ENCODE measurements around the gene MYBL2.

MYBL2 gene

GRCh38 chr20:43682446-43682845 is 15.5 kb downstream of the MYBL2 start:
- DNase-seq (ENCODE audit: low read depth), result no peak

DNA sequence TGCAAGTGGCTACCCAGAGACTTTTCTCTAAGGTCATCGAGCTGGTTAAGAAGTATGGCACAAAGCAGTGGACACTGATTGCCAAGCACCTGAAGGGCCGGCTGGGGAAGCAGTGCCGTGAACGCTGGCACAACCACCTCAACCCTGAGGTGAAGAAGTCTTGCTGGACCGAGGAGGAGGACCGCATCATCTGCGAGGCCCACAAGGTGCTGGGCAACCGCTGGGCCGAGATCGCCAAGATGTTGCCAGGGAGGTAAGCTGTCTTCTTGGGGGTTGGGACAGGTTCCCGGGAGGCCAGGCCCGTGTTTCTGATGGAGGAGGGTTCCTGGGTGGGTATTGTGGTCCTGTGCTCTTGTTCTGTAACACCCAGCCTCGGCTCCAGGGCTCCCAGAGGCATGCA is 19.9 kb downstream of the MYBL2 start:
- no peak for DNase-seq (ENCODE audit: low read depth)

- DNase-seq (ENCODE audit: low read depth), result no peak
These were observed 22.3 kb downstream of the MYBL2 start for GRCh38 chr20:43689165-43689564.

DNA sequence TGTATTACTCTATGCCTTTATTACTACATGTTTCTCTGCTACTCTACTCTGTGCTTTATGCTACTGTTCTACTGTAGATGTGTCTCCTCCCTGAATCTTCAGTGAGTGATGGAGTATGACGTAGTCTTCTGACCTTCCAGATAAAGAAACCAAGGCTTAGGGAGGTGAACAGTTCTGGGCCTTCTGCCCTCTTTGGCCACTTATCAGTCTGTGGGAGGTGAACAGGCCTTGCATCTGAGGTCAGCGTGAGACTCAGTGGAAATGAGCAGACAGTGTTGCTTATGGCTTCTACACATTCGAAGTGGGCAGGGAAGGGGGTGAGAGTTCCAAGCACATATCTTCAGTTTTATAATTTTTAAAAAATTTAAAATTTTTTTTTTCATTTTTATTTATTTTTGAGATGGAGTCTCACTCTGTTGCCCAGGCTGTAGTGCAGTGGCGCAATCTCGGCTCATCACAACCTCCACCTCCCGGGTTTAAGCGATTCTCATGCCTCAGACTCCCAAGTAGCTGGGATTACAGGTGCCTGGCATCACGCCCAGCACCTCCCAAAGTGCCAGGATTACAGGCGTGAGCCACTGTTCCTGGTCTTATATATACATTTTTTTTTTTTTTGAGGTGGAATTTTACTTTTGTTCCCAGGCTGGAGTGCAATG is 24.2 kb downstream of the MYBL2 start:
- DNase-seq (ENCODE audit: low read depth), result no peak

- peak; percentile 27 for DNase-seq (ENCODE audit: low read depth)
These were observed 25.1 kb downstream of the MYBL2 start for GRCh38 chr20:43691928-43692524.

- DNase-seq (ENCODE audit: low read depth), result no peak
These were observed 27.8 kb downstream of the MYBL2 start for GRCh38 chr20:43694763-43695162.

DNA sequence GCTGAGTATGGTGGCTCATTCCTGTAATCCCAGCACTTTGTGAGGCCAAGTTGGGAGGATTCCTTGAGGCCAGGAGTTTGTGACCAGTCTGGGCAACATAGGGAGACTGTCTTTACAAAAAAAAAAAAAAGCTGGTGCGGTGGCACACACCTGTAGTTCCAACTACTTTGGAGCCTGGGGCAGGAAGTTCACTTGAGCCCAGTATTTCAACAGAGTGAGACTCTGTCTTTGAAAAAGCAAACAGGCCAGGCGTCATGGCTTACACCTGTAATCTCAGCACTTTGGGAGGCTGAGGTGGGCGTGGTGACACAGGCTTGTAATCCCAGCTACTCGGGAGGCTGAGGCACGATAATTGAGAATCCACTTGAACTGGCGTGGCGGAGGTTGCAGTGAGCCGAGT is 28.7 kb downstream of the MYBL2 start:
- DNase-seq (ENCODE audit: low read depth), result no peak

- no peak for DNase-seq (ENCODE audit: low read depth)
These were observed 33.1 kb downstream of the MYBL2 start for GRCh38 chr20:43699941-43700565.

- DNase-seq (ENCODE audit: low read depth), result no peak
These were observed 33.7 kb downstream of the MYBL2 start for GRCh38 chr20:43700627-43701026.

DNA sequence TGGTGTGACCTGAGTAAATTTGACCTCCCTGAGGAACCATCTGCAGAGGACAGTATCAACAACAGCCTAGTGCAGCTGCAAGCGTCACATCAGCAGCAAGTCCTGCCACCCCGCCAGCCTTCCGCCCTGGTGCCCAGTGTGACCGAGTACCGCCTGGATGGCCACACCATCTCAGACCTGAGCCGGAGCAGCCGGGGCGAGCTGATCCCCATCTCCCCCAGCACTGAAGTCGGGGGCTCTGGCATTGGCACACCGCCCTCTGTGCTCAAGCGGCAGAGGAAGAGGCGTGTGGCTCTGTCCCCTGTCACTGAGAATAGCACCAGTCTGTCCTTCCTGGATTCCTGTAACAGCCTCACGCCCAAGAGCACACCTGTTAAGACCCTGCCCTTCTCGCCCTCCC is 35.6 kb downstream of the MYBL2 start:
- no peak for DNase-seq (ENCODE audit: low read depth)

- no peak for DNase-seq (ENCODE audit: low read depth)
These were observed 43.6 kb downstream of the MYBL2 start for GRCh38 chr20:43710370-43711044.

DNA sequence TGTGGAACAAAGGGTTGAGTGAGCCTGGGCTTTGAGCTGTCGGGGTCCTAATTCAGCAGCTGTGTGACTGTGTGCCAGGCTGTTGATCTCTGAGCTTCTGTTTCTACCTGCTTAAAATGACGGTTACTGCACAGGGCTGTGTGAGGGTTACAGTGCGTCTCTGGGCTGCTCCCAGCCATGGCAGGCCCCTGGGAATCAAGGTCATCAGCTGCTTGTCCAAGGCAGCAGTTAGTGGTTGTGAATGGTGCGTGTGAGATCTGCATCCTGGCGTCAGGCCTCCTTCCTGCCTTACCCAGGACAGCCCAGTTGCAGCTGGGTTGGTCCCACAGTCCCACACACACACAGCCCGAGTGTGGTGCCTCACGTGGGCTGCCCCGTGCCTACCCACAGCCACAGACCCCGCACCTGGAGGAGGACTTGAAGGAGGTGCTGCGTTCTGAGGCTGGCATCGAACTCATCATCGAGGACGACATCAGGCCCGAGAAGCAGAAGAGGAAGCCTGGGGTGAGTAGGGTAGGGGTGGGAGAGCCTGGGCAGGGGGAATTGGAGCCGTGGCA is 44.3 kb downstream of the MYBL2 start:
- no peak for DNase-seq (ENCODE audit: low read depth)

- DNase-seq (ENCODE audit: low read depth), result no peak
These were observed 48.1 kb downstream of the MYBL2 start for GRCh38 chr20:43715044-43715443.

GRCh38 chr20:43715511-43715910 is 48.6 kb downstream of the MYBL2 start:
- no peak for DNase-seq (ENCODE audit: low read depth)

GRCh38 chr20:43716123-43716522 is 49.2 kb downstream of the MYBL2 start:
- DNase-seq (ENCODE audit: low read depth), result no peak

DNA sequence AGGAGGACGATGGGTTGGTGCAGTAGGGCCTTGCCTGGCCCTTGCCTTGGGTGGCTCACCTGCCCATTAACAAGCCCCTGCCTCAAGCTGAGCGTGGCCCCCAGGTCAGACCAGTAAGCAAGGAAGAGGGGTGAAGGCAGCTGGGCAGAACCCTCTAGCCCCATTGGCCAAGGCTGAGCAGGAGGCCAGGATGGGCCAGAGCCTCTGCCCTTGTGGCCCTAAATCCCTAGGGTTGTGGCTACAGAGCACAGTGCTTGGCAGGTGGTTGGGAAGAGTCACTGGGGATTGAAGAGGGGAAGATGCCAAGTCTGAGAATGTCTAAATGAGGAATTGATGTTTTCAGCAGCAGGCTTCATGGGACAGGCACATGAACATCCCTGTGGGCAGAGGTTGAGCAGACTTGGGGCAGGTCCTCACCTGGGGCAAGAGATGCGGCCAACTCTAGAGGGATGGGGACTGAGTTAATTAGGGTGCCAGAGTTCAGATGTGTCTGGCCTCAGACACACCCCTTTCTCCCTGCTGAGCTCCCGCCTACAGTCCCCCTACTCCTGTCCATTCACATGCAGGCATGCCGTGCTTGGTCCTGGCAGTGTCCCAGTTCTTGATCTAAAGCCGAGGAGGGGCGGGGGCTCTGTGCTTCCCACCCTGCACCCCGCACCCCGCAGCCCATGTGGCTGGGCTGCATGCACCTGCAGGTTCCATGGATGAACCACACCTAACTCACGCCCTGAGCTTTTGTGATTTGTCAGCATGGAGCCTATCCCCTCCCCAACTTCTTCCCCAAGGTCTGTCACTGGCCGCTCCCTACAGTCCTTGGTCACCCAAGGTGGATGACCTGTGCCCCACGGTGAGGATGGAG is 50.1 kb downstream of the MYBL2 start:
- no peak for DNase-seq (ENCODE audit: low read depth)

DNA sequence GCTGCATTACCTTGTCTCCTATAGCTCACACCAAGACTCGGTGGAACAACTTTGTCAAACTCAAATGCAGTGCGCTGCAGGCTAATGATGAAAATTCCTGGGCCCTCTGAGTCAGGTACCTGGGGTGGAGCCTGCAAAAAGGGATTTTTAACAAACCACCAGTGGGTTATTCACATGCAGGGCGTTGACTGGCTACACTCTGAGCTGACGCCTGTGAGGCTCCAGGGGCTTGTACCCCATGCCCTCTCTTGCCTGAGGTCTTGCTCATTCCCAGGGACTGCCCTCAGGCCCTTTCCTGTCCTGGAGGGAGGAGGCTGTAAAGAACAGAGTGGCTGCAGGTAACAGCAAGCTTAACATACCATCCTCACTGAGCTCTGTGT is 50.7 kb downstream of the MYBL2 start:
- DNase-seq (ENCODE audit: low read depth), result no peak

DNA sequence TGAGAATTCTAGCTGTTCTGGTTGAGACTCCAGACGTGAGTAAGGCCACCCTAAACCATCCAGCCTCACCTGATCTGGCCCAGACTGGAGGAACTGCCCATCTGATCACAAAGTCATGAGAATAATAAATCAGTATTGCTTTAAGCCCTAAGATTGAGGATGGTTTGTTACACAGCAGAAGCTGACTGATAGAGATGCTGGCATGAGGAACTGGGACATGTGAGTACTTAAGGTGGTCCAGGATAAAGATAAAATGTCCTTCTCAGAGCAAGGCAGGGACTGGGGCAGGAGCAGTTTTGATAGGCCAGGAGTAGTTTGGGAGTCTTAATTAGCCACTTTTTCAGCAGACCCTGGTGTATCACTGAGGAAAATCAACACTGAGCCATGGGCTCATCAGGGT is 53.1 kb downstream of the MYBL2 start:
- no peak for DNase-seq (ENCODE audit: low read depth)

DNA sequence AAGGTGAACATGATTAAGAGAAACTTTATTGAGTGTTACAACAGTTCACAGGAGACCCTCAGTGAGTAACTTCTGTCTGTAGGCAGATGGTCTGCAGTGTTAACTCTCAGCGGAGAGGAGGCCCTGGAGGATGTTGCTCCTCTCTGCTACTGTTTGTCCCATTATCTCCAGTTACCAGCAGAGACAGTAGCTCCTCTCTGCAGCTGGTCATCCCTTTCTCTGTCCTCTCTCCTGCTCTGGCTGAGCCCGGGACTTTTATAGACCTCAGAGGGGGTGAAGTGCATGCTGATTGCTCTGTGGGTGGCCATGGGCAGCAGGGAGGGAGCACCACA is 54.1 kb downstream of the MYBL2 start:
- DNase-seq (ENCODE audit: low read depth), result no peak

- DNase-seq (ENCODE audit: low read depth), result no peak
These were observed 54.7 kb downstream of the MYBL2 start for GRCh38 chr20:43721429-43722152.

DNA sequence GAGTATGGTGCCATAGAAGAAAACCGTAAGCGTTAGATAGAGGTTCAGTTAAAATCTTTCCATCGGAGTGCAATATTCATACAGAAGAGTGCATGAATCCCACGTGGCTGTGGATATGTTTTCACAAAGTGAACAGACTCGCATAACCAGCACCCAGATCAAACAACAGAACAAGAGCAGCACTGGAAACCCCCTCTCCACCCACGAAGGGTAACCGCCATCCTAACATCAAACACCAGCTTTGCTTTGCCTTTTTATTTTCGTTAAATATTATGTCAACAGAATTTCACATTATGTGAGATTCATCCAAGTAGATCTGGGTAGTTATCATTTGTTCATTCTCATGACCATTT is 55.2 kb downstream of the MYBL2 start:
- peak; percentile 62 for DNase-seq (ENCODE audit: low read depth)

- no peak for DNase-seq (ENCODE audit: low read depth)
These were observed 56.3 kb downstream of the MYBL2 start for GRCh38 chr20:43723186-43723585.

Measured in stimulated activated CD4-positive, alpha-beta T cell treated with anti-CD3 and anti-CD28 coated beads, Interleukin-2, amount 100 ng/mL, for 4 hours (primary cell).